Prostate gland (tissue), 2 donors: ENCODE measurements around the gene SIVA1. TPM values are rescaled to one million over a fixed set of nuclear protein-coding genes. Genes with fewer than 3 reads are reported as not detected.

Experiments
- DNase-seq: peaks from one replicate; pipeline ENCODE4 v3.0.0-alpha.2; 2019; ENCODE audit warnings: low spot score
- H3K27ac ChIP-seq, 2 donors: fragments of 200-600 bp; sonication (generic); 2 replicates each; pipeline ENCODE4 v1.5.1; 2017 to 2019
- H3K27me3 ChIP-seq: fragments of 200-600 bp; sonication (generic); replicated peaks from 2 replicates; pipeline ENCODE4 v1.5.1; 2019; ENCODE audit not compliant: insufficient read depth
- H3K36me3 ChIP-seq, 2 donors: fragments of 200-600 bp; sonication (generic); 1 replicate in 1 of 2; 2 replicates in 1 of 2; pipeline versions ENCODE4 v1.5.1 to v1.8.1; 2017 to 2019
- H3K4me1 ChIP-seq: fragments of 200-600 bp; sonication (generic); replicated peaks from 2 replicates; pipeline ENCODE4 v1.5.1; 2019
- H3K4me3 ChIP-seq, 2 donors: fragments of 200-600 bp; sonication (generic); 2 replicates each; pipeline ENCODE4 v1.5.1; 2017 to 2019
- H3K9me3 ChIP-seq: fragments of 200-600 bp; sonication (generic); 2 replicates; pipeline ENCODE4 v1.5.1; 2017
- CTCF ChIP-seq, 4 experiments: fragments of 200-600 bp in 2 of 4; fragments of 450-650 bp in 2 of 4; sonication (generic) in 2 of 4; IDR thresholded peaks; 1 replicate in 3 of 4; 2 replicates in 1 of 4; pipeline ENCODE4 v1.5.1; 2016 to 2019; ENCODE audit warnings: antibody characterized with exemption in 4 of 4, mild to moderate bottlenecking in 2 of 4, moderate library complexity in 2 of 4
- POLR2A ChIP-seq: fragments of 450-650 bp; IDR thresholded peaks from one replicate; pipeline ENCODE4 v1.6.1; 2016; ENCODE audit warnings: antibody characterized with exemption, mild to moderate bottlenecking
- POLR2AphosphoS5 ChIP-seq: sonication (generic); formaldehyde crosslinking; IDR thresholded peaks from one replicate; pipeline ENCODE4 v1.6.1; 2017; ENCODE audit warnings: antibody characterized with exemption
- WGBS: methylation state at CpG from one replicate; pipeline ENCODE4 v1.1.5; 2018; 5-methylcytosine and 5-hydroxymethylcytosine counted together
- intact Hi-C: fragments of 100-400 bp; cut with DNase I; formaldehyde crosslinking; loops from one replicate; pipeline ENCODE4 v1.14.2; 2022
- total RNA-seq, 2 donors: library from RNA; depleted of rRNA; stranded (reverse); fragments of >200 nt; gene quantifications; one replicate each; pipeline ENCODE4 v1.1.0, GENCODE V29; 2016

Gene SIVA1
- total RNA-seq: 100 to 1,000 TPM; 249 to 514 TPM

GRCh38 chr14:104752735-104753527 lies at the start of gene SIVA1:
TSS of gene SIVA1 (plus strand) at chr14:104753147. CDS start at chr14:104753202, 55 bp downstream.
- DNase-seq: peak; percentile 99
- no peaks in the 10 kb centered on the region for H3K9me3 ChIP-seq
- WGBS: under 1% methylated on average over 86 of the region's 95 CpGs
- peak within 1 kb of the TSS; percentile 81 for H3K4me3 ChIP-seq
- H3K27me3 ChIP-seq: no peaks in the 10 kb centered on the region
- intact Hi-C loops: no loop called here
- H3K27ac ChIP-seq: peak within 1 kb of the TSS; percentile 69 to 73
- peaks cover 0 to 5% of the 10 kb centered on the region in 2 donors for H3K36me3 ChIP-seq
- peaks cover 20% of the 10 kb centered on the region for H3K4me1 ChIP-seq
- TF ChIP-seq POLR2A (peak; percentile 92), POLR2AphosphoS5 (peak; percentile 90), CTCF (IDR thresholded peaks at IDR 0.05) (no peak)

- H3K36me3 ChIP-seq: peaks cover 0 to 4% of the 10 kb centered on the region in 2 donors
- H3K9me3 ChIP-seq: no peaks in the 10 kb centered on the region
- H3K27ac ChIP-seq: no peak overlapping the region
- intact Hi-C loops: no loop called here
- H3K4me3 ChIP-seq: no peak overlapping the region
- WGBS: 89% methylated on average over 28 of the region's 28 CpGs
- no peaks in the 10 kb centered on the region for H3K4me1 ChIP-seq
- DNase-seq: no peak
- H3K27me3 ChIP-seq: no peaks in the 10 kb centered on the region
- TF ChIP-seq POLR2A: no peak
- no peak for TF ChIP-seq CTCF (IDR thresholded peaks at IDR 0.05)
- no peak for TF ChIP-seq POLR2AphosphoS5
Measured at GRCh38 chr14:104703269-104703668, 49.7 kb upstream of the SIVA1 start.

GRCh38 chr14:104704252-104704651 lies 48.7 kb upstream of the SIVA1 start:
- H3K4me3 ChIP-seq: no peak overlapping the region
- WGBS: 98% methylated on average over 22 of the region's 22 CpGs
- no peak for DNase-seq
- TF ChIP-seq CTCF (IDR thresholded peaks at IDR 0.05): no peak
- TF ChIP-seq POLR2A: no peak
- no peak for TF ChIP-seq POLR2AphosphoS5
- H3K36me3 ChIP-seq: peaks cover 0 to 4% of the 10 kb centered on the region in 2 donors
- no peaks in the 10 kb centered on the region for H3K27me3 ChIP-seq
- H3K4me1 ChIP-seq: no peaks in the 10 kb centered on the region
- H3K27ac ChIP-seq: no peak overlapping the region
- H3K9me3 ChIP-seq: no peaks in the 10 kb centered on the region
- intact Hi-C loops: no loop called here

- Histone ChIP-seq H3K9me3 (no peaks in the 10 kb centered on the region), H3K36me3 (peaks cover 0 to 4% of the 10 kb centered on the region in 2 donors), H3K27ac (no peak overlapping the region), H3K4me3 (no peak overlapping the region), H3K27me3 (no peaks in the 10 kb centered on the region), H3K4me1 (no peaks in the 10 kb centered on the region)
- DNase-seq: no peak
- intact Hi-C loops: no loop called here
- WGBS: 92% methylated on average over 21 of the region's 21 CpGs
- TF ChIP-seq POLR2A: no peak
- no peak for TF ChIP-seq CTCF (IDR thresholded peaks at IDR 0.05)
- no peak for TF ChIP-seq POLR2AphosphoS5
Measured at GRCh38 chr14:104705340-104706047, 47.5 kb upstream of the SIVA1 start.
